ENCODE results near the gene RERE.

DNA sequence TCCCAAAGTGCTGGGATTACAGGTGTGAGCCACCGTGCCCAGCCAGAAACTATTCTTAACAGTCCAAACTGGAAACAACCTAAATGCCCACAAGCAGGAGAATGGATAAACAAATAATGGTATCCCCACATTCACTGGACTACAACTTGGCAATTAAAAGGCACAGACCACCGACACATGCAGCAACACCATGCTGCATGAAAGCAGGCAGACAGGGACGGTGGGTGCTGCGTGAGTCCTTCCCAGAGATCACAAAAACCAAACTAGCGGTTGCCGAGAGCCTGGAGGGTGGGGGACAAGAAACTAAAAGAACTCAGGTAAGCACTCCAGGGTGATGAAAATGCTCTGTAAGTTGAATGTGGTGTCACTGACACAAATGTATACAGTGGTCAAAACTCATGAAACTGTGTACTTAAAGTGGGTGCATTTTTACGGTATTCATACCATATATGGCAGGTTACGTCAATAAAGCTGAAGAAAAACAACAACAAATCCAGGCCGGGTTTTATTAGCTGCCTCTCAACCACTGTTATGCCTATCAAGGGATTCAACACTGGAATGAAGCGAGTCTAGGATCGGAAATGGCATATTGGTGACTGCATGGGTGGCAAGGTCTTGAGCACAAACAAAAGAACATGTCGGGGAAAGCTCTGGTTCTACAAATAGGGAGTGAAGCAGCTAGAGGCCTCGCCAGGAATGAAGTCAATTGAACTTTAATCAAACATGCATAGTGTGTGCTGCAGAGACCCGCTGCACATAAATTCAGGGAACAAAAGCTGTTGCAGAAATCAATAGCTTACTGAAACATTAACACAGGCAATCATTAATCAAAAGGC, 447.2 kb downstream of the RERE start:
- TF ChIP-seq, protein P1, sequence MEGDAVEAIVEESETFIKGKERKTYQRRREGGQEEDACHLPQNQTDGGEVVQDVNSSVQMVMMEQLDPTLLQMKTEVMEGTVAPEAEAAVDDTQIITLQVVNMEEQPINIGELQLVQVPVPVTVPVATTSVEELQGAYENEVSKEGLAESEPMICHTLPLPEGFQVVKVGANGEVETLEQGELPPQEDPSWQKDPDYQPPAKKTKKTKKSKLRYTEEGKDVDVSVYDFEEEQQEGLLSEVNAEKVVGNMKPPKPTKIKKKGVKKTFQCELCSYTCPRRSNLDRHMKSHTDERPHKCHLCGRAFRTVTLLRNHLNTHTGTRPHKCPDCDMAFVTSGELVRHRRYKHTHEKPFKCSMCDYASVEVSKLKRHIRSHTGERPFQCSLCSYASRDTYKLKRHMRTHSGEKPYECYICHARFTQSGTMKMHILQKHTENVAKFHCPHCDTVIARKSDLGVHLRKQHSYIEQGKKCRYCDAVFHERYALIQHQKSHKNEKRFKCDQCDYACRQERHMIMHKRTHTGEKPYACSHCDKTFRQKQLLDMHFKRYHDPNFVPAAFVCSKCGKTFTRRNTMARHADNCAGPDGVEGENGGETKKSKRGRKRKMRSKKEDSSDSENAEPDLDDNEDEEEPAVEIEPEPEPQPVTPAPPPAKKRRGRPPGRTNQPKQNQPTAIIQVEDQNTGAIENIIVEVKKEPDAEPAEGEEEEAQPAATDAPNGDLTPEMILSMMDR (IDR thresholded peaks at IDR 0.05; ENCODE audit: low read depth, low read length, poor library complexity, severe bottlenecking): no peak
- TF ChIP-seq EZH2phosphoT487 (IDR thresholded peaks at IDR 0.05; ENCODE audit: borderline replicate concordance, low read length): no peak
